EH (cell line): ENCODE data around the gene TMEM247.

Experiments
- DNase-seq: peaks from one replicate; pipeline ENCODE4 v3.0.0-alpha.2; 2015; ENCODE audit warnings: low read depth

TMEM247 gene

DNA sequence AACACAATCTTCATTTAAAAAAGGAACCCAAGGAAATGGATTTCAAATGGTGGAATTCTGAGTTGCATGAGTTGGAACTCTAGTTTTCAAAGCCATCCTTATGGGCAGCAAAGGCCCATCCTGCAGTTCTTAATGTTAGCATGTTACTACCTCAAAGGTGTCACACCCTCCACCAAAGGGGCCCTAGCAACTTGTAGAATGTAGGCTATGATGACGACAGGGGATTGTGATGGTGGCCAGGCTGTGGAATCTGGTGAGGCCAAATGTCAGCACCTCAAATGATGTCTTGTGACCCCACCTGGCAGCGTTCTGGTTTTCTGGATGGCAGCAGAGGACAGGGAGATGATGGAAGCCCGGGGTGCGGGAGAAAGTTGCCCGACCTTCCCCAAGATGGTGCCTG lies at the start of gene TMEM247:
TSS of gene TMEM247 (plus strand) at position 301 of the 400 bp plus-strand sequence.
- DNase-seq: no peak

DNA sequence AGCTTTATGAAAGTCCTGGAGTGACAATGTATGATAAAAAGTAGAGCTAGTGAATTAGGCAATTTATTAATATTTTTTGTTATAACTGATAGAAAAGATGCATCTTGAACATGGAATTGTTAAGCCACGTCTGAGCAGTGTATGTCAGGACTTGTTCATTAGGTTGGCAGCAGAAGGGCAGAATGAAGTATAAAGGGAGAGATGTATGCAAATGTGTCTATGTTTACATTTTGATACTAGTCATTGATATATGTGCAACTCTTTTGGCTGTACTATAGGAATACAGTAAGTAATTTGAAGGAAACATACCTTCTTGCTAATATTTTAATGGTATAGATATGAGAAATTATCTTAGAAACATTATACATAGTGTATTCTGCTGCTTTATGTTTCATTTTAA lies 49.0 kb upstream of the TMEM247 start:
- no peak for DNase-seq

GRCh38 chr2:46430992-46431391 lies 48.4 kb upstream of the TMEM247 start:
- no peak for DNase-seq

GRCh38 chr2:46431481-46432235 lies 47.7 kb upstream of the TMEM247 start:
- peak; percentile 54 for DNase-seq

DNA sequence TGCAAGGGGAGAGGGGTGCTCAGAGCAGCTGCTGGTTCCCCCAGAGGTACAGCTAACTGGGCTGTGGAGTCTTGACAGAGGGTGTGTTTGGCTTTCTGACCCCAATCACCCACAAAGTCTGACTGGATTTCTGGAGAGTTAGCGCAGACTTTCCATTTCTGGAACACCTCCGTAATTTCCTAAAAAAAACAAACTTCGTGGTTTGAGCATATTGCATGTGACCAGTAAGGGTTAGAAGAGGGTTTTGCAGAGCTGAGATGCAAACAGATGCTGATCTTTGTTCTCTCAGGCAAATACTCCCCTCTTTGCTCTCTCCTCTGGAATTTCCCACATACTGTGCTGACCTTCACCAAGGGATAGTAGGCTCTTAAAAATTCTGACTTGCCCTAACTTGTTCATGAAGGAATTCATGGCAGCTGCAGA lies 44.5 kb upstream of the TMEM247 start:
- peak; percentile 94 for DNase-seq

- no peak for DNase-seq
Observed at GRCh38 chr2:46435353-46435752, 44.0 kb upstream of the TMEM247 start.

DNA sequence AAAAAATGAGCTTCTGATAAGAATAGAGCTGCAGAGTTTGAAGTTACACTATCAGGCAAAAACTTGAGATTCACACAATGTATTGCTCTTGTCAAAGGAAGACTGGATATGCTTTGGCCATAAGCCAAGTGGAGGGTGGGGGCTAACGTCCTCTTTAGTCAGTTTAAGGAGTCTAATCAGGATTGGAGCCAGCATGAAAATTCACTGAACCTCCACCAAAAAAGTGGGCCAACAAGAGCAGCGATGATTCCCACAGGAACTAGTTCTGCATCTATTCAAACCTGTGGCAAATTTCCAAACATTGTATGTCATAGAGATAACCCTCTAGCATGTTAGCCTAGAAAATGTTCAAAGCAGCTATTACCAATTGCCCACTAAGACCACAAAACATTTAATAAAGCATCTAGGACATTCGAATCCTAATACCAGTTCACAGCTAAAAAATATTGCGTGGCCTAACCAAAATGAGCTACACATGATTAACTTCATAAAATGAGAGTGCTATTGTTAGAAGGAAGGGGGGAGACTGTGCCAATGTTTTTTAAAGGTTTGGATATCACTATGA lies 43.5 kb upstream of the TMEM247 start:
- no peak for DNase-seq

GRCh38 chr2:46436800-46437199 lies 42.6 kb upstream of the TMEM247 start:
- DNase-seq: no peak

- DNase-seq: no peak
Observed at GRCh38 chr2:46438102-46438501, 41.3 kb upstream of the TMEM247 start.

DNA sequence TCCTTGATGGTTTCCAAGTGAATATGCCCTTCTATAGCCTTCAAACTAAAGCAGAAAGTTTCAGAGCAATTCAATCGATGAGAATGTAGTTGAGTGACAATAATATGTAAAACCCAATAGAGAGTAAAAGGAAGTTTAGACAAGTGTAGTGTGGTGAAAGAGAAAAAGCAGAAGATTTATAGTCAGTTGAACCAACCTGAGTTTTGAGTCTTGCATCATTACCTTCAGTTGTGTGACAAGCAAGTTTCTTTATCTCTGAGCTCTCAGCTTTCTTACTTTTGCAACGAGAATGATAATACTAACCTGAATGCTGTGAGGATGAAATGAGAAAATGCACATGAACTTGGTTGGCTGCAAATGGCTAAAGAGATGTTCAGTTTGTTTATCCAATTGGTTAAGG lies 40.6 kb upstream of the TMEM247 start:
- no peak for DNase-seq

DNA sequence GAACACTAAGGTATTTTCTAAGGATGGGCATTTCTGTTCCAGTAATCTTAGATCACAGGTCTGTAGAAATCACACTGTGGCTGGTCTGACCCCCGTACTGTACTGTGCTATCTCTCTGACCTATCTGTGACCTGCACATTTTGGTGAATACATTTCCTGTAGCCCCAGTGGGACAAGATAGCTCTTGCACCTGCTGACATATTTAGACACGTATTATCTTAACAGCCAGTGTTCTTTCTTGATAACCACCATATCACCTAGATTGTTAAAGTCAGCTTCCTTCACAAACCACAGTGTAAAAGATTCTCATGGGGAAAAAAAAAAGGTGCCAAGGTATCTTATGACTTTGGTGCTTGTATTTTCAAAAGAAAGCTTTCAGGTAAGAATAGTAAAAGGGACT lies 39.8 kb upstream of the TMEM247 start:
- no peak for DNase-seq

GRCh38 chr2:46441838-46442712 lies 37.3 kb upstream of the TMEM247 start:
- no peak for DNase-seq

- DNase-seq: no peak
Observed at GRCh38 chr2:46444732-46445131, 34.6 kb upstream of the TMEM247 start.

GRCh38 chr2:46445556-46445955 lies 33.8 kb upstream of the TMEM247 start:
- peak; percentile 58 for DNase-seq

GRCh38 chr2:46446871-46447568 lies 32.3 kb upstream of the TMEM247 start:
- DNase-seq: no peak

DNA sequence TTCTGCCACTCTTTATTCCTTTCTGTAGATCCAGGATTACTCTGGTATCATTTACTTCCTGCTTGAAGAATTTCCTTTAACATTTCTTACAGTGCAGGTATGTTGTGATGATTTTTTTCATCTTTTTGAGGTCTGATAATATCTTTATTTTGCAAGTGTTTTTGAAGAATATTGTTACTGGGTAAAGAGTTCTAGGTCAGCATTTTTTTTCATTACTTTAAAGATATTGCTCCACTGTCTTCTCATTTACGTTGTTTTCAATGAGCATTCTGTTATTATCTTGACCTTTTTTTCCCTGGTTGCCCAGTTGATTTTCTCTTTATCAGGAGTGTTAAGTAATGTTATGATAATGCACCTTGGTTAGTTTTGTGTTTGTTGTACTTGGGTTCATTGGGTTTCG lies 31.7 kb upstream of the TMEM247 start:
- no peak for DNase-seq

DNA sequence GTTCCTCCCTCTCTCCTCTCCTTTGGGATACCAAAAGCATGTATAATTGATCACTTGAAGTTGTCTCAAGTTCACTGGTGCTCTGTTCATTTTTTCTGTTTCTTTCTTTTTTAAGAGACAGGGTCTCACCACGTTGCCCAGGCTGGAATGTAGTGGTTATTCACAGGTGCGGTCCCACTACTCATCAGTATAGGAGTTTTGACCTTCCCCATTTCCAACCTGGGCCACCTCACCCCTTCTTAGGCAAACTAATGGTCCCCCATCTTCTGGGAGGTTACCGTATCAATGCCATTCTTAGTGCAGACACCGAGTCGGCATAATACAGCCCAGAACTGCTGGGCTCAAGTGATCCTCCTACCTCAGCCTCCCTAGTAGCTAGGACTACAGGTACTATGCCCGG lies 31.3 kb upstream of the TMEM247 start:
- no peak for DNase-seq

DNA sequence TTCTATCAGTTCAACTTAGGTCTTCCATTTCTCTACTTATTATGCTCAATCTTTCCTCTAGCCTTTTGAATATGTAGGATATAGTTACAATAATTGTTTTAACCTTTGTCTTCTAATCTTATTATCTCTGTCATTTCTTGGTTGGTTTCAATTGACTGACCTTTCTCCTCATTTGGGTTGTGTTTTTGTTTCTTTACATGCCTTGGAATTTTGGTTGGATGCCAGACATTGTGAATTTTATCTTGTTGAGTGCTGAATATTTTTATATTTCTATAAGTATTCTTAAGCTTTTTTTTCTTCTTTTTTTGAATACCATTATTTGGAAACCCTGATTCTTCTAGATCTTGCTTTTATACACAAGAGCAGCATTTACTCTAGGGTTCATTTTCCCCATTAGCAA lies 30.7 kb upstream of the TMEM247 start:
- peak; percentile 41 for DNase-seq

GRCh38 chr2:46449700-46450099 lies 29.7 kb upstream of the TMEM247 start:
- DNase-seq: no peak

DNA sequence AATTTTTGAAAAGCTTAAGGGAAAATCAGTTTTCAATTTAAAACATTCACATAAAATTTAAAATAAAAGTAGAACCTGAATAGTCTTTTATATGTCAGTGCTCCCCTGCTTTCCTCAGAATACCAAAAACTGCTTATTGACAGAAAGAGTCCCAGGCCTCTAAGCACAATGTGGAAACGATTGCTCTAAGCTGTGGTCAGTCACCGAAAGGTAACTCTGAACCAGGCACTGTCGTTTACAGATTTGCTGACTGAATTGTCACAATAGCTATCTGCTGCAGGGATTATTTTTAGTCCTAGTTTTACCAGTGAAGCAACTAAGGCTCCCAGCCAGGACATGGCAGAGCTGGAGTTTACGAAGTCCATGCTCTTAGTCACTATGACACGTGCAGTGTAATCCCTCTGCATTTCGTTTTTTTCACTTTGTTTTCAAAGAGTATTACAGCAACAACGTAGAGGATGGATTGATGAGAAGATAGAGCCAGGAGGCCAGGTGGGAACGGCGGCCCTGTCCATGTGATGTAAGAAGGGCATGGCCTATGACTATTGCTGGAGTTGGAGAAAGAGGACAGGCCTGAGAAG lies 28.1 kb upstream of the TMEM247 start:
- peak; percentile 55 for DNase-seq

DNA sequence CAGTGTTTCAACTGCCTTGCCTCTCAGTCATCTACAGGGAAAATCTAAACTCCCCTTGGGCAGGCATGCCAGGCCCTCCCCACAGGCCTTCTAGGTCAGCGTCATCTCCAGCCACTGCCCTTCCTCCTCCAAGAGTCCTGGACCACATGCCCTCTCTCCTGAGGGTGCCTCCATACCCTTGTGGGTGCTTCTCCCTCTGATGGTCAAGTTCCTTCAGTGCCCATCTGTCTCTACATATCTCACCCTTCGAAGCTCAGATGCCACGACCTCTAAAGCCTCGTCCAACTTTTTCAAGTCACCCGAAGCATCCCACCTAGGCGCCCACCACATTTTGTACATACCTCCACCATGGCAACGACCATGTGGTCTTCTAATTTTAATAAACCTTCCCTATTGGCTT lies 22.6 kb upstream of the TMEM247 start:
- DNase-seq: no peak
